Loucy (cell line): ENCODE data around the gene DISC1.

Experiments
- H2AFZ ChIP-seq: fragments of 200-600 bp; sonication (generic); 2 replicates; pipeline ENCODE4 v1.6.0; 2016; ENCODE audit warnings: antibody characterized with exemption, mild to moderate bottlenecking, low read length, moderate library complexity
- H3F3A ChIP-seq: fragments of 200-600 bp; 2 replicates; pipeline ENCODE4 v1.6.0; 2016; ENCODE audit warnings: antibody characterized with exemption, low read depth, mild to moderate bottlenecking
- H3K27me3 ChIP-seq: fragments of 200-600 bp; sonication (generic); 2 replicates; pipeline ENCODE4 v1.6.1; 2014; ENCODE audit warnings: low read length, mild to moderate bottlenecking; ENCODE audit not compliant: insufficient read depth, poor library complexity, severe bottlenecking
- H3K36me3 ChIP-seq: fragments of 200-600 bp; sonication (generic); 2 replicates; pipeline ENCODE4 v1.6.1; 2016; ENCODE audit warnings: low read length; ENCODE audit not compliant: insufficient read depth
- H3K4me1 ChIP-seq: fragments of 200-600 bp; sonication (generic); 2 replicates; pipeline ENCODE4 v1.5.1; 2014; ENCODE audit warnings: low read length, mild to moderate bottlenecking; ENCODE audit not compliant: insufficient read depth, poor library complexity, severe bottlenecking
- H3K4me2 ChIP-seq: fragments of 200-600 bp; sonication (generic); 2 replicates; pipeline ENCODE4 v1.6.0; 2014; ENCODE audit warnings: antibody characterized with exemption, low read length, low read depth, mild to moderate bottlenecking; ENCODE audit not compliant: poor library complexity, severe bottlenecking
- H3K4me3 ChIP-seq: fragments of 200-600 bp; sonication (generic); 2 replicates; pipeline ENCODE4 v1.5.1; 2014; ENCODE audit warnings: low read length, mild to moderate bottlenecking, mixed read lengths; ENCODE audit not compliant: poor library complexity, severe bottlenecking
- H3K79me2 ChIP-seq: fragments of 200-600 bp; sonication (generic); 2 replicates; pipeline ENCODE4 v1.6.1; 2014; ENCODE audit warnings: low read length; ENCODE audit not compliant: insufficient read depth
- H3K9ac ChIP-seq: fragments of 200-600 bp; sonication (generic); 2 replicates; pipeline ENCODE4 v1.6.0; 2014; ENCODE audit warnings: mild to moderate bottlenecking, low read depth, low read length, moderate library complexity; ENCODE audit not compliant: poor library complexity, severe bottlenecking
- H3K9me2 ChIP-seq: fragments of 200-600 bp; sonication (generic); replicated peaks from 2 replicates; pipeline ENCODE4 v1.6.1; 2016; ENCODE audit warnings: low read depth, low read length, mixed read lengths
- H3K9me3 ChIP-seq: fragments of 200-600 bp; sonication (generic); 2 replicates; pipeline ENCODE4 v1.6.1; 2014; ENCODE audit warnings: mild to moderate bottlenecking, antibody characterized with exemption, low read length, low read depth; ENCODE audit not compliant: insufficient read depth
- H4K20me1 ChIP-seq: fragments of 200-600 bp; sonication (generic); 2 replicates; pipeline ENCODE4 v1.6.0; 2014; ENCODE audit warnings: antibody characterized with exemption, low read length, mild to moderate bottlenecking; ENCODE audit not compliant: insufficient read depth, poor library complexity, severe bottlenecking
- CTCF ChIP-seq: fragments of 200-600 bp; sonication (generic); conservative IDR thresholded peaks from 2 replicates; pipeline ENCODE4 v1.5.1; 2014; ENCODE audit warnings: mild to moderate bottlenecking, antibody characterized with exemption, low read length
- EZH2phosphoT487 ChIP-seq: fragments of 200-600 bp; IDR thresholded peaks from 2 replicates; pipeline ENCODE4 v1.6.1; 2018; ENCODE audit warnings: antibody characterized with exemption, mild to moderate bottlenecking, moderate library complexity, borderline replicate concordance

Gene DISC1

GRCh38 chr1:231596337-231596791 is 30.2 kb upstream of the DISC1 start:
- no peaks in the 10 kb centered on the region for H3F3A ChIP-seq
- H3K9ac ChIP-seq = no peak overlapping the region
- H3K36me3 ChIP-seq = no peaks in the 10 kb centered on the region
- H3K4me1 ChIP-seq = peaks cover 7% of the 10 kb centered on the region
- peak overlapping the region; percentile 18; the same call in 1 of the 2 replicates for H2AFZ ChIP-seq
- TF ChIP-seq CTCF = no peak
- no peak for TF ChIP-seq EZH2phosphoT487
- H3K27me3 ChIP-seq = no peaks in the 10 kb centered on the region
- H4K20me1 ChIP-seq = no peaks in the 10 kb centered on the region
- H3K4me3 ChIP-seq = no peak overlapping the region
- no peaks in the 10 kb centered on the region for H3K79me2 ChIP-seq
- H3K9me3 ChIP-seq = no peaks in the 10 kb centered on the region
- no peak overlapping the region for H3K4me2 ChIP-seq
- H3K9me2 ChIP-seq = no peaks in the 10 kb centered on the region

GRCh38 chr1:231597971-231598370 is 28.6 kb upstream of the DISC1 start:
- Histone ChIP-seq H3F3A (no peaks in the 10 kb centered on the region), H4K20me1 (no peaks in the 10 kb centered on the region), H3K79me2 (no peaks in the 10 kb centered on the region), H3K9me2 (no peaks in the 10 kb centered on the region), H3K4me3 (no peak overlapping the region), H3K4me2 (no peak overlapping the region), H3K27me3 (no peaks in the 10 kb centered on the region), H3K9ac (no peak overlapping the region), H3K4me1 (peaks cover 7% of the 10 kb centered on the region), H3K36me3 (no peaks in the 10 kb centered on the region), H2AFZ (no peak overlapping the region), H3K9me3 (no peaks in the 10 kb centered on the region)
- TF ChIP-seq EZH2phosphoT487 (no peak), CTCF (no peak)

GRCh38 chr1:231600458-231600976 is 26.1 kb upstream of the DISC1 start:
- no peak overlapping the region for H3K9ac ChIP-seq
- H2AFZ ChIP-seq = no peak overlapping the region
- no peaks in the 10 kb centered on the region for H3K27me3 ChIP-seq
- H3K4me2 ChIP-seq = no peak overlapping the region
- no peaks in the 10 kb centered on the region for H3K36me3 ChIP-seq
- TF ChIP-seq EZH2phosphoT487 (no peak), CTCF (no peak)
- no peaks in the 10 kb centered on the region for H3K79me2 ChIP-seq
- H3K4me1 ChIP-seq = peaks cover 14% of the 10 kb centered on the region
- H3K9me2 ChIP-seq = no peaks in the 10 kb centered on the region
- no peaks in the 10 kb centered on the region for H3K9me3 ChIP-seq
- H4K20me1 ChIP-seq = no peaks in the 10 kb centered on the region
- H3K4me3 ChIP-seq = no peak overlapping the region
- H3F3A ChIP-seq = no peaks in the 10 kb centered on the region
